ENCODE data around the gene PCDHGC3.

PCDHGC3 gene

DNA sequence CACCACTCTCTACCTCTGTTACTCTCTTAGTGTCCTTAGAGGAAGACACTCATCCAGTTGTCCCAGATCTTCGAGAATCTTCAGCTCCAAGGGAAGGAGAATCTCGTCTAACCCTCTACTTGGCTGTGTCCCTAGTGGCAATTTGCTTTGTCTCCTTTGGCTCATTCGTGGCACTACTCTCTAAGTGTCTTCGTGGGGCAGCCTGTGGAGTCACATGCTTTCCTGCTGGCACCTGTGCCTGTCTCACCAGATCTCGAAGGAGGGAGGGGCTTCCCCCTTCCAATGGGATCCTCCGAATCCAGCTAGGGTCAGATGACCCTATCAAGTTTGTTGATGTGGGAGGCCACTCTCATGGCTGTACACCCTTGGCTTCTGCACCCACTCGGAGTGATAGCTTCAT, 11.4 kb downstream of the PCDHGC3 start:
- Mint-ChIP-seq H3K9me3 (peaks cover 46% of the 10 kb centered on the region), H3K27ac (no peak overlapping the region), H3K27me3 (ENCODE audit: low read depth) (no peaks in the 10 kb centered on the region), H3K4me1 (peaks cover 36% of the 10 kb centered on the region), H3K36me3 (ENCODE audit: low read depth) (peaks cover 85% of the 10 kb centered on the region), H3K4me3 (peak overlapping the region; percentile 48 to 73 (median 64))
- TF ChIP-seq, protein P1, sequence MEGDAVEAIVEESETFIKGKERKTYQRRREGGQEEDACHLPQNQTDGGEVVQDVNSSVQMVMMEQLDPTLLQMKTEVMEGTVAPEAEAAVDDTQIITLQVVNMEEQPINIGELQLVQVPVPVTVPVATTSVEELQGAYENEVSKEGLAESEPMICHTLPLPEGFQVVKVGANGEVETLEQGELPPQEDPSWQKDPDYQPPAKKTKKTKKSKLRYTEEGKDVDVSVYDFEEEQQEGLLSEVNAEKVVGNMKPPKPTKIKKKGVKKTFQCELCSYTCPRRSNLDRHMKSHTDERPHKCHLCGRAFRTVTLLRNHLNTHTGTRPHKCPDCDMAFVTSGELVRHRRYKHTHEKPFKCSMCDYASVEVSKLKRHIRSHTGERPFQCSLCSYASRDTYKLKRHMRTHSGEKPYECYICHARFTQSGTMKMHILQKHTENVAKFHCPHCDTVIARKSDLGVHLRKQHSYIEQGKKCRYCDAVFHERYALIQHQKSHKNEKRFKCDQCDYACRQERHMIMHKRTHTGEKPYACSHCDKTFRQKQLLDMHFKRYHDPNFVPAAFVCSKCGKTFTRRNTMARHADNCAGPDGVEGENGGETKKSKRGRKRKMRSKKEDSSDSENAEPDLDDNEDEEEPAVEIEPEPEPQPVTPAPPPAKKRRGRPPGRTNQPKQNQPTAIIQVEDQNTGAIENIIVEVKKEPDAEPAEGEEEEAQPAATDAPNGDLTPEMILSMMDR (IDR thresholded peaks at IDR 0.05; ENCODE audit: unreplicated experiment in 3 of 3): no peak

DNA sequence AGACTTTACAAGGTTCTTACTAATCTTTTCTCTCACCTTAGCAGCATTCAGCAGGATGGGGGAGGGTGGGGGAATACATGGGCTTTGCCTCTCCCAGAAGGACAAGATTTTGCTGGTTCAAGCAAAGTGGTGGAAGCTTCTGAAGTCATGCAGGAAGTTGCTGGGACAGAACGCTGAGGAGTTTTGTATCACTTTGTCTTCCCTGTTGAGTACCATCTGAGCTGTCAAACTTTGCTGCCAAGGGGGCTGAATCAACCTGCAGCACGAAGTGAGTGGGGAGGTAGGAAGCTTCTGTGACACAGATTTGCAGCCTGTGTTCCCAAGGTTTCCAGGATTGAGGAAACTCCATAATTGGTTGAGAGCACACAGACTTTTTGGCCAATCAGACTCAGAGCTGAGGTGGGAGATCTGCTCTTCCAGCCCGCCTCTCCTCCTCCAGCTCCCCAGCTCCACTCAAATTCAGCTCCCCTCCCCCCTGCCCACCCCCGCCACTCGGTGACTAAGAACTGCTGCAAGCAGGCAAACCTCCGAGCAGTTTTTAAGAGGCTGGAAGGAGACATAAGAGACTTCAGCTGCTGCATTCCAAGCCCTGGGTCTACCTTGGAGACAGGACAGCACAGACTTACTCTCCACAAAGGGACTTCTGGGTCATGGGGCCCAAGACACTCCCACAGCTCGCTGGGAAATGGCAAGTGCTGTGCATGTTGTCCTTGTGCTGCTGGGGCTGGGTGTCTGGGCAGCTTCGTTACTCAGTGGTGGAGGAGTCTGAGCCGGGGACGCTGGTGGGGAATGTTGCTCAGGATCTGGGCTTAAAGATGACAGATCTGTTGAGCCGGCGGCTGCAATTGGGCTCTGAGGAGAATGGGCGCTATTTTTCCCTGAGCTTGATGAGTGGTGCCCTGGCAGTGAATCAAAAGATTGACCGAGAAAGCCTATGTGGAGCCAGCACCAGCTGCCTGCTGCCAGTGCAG, 13.1 kb downstream of the PCDHGC3 start, which contains the start of gene PCDHGC5:
Gene PCDHGC5, plus strand, starts transcription at position 491 of the 971 bp plus-strand sequence. Its CDS starts 160 bp downstream, at position 651.
- Mint-ChIP-seq H3K27ac (peak within 1 kb of the TSS in 2 of 3 experiments; percentile 13 to 22), H3K4me1 (peaks cover 31% of the 10 kb centered on the region), H3K4me3 (no peak within 1 kb of the TSS), H3K9me3 (peaks cover 38% of the 10 kb centered on the region), H3K36me3 (ENCODE audit: low read depth) (peaks cover 87% of the 10 kb centered on the region), H3K27me3 (ENCODE audit: low read depth) (no peaks in the 10 kb centered on the region)
- TF ChIP-seq, protein P1 (IDR thresholded peaks at IDR 0.05; ENCODE audit: unreplicated experiment in 3 of 3): no peak

DNA sequence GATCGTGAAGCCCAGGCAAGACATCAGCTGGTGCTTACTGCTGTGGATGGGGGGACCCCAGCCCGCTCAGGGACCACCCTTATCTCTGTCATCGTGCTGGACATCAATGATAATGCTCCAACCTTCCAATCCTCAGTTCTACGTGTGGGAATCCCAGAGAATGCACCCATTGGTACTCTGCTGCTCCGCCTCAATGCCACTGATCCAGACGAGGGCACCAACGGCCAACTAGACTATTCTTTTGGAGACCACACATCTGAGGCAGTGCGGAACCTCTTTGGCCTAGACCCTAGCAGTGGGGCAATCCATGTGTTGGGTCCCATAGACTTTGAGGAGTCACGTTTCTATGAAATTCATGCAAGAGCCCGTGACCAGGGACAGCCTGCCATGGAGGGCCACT, 14.1 kb downstream of the PCDHGC3 start:
- Mint-ChIP-seq H3K27ac (no peak overlapping the region), H3K4me3 (no peak overlapping the region), H3K27me3 (ENCODE audit: low read depth) (no peaks in the 10 kb centered on the region), H3K36me3 (ENCODE audit: low read depth) (peaks cover 81% of the 10 kb centered on the region), H3K4me1 (peaks cover 33% of the 10 kb centered on the region), H3K9me3 (peaks cover 38% of the 10 kb centered on the region)
- TF ChIP-seq, protein P1 (IDR thresholded peaks at IDR 0.05; ENCODE audit: unreplicated experiment in 3 of 3): no peak

DNA sequence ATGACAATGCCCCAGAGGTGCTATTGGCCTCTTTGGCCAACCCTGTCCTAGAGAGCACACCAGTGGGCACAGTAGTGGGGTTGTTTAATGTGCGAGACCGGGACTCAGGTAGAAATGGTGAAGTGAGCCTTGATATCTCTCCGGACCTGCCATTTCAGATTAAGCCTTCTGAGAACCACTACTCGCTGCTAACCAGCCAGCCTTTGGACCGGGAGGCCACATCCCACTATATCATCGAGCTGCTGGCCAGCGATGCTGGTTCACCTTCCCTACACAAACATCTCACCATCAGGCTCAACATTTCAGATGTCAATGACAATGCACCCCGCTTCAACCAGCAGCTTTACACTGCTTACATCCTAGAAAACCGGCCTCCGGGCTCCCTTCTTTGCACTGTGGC, 14.5 kb downstream of the PCDHGC3 start:
- TF ChIP-seq, protein P1 (IDR thresholded peaks at IDR 0.05; ENCODE audit: unreplicated experiment in 3 of 3): no peak
- Mint-ChIP-seq H3K4me1 (peaks cover 32% of the 10 kb centered on the region), H3K27me3 (ENCODE audit: low read depth) (no peaks in the 10 kb centered on the region), H3K4me3 (no peak overlapping the region), H3K27ac (no peak overlapping the region), H3K9me3 (peaks cover 38% of the 10 kb centered on the region), H3K36me3 (ENCODE audit: low read depth) (peaks cover 77% of the 10 kb centered on the region)

DNA sequence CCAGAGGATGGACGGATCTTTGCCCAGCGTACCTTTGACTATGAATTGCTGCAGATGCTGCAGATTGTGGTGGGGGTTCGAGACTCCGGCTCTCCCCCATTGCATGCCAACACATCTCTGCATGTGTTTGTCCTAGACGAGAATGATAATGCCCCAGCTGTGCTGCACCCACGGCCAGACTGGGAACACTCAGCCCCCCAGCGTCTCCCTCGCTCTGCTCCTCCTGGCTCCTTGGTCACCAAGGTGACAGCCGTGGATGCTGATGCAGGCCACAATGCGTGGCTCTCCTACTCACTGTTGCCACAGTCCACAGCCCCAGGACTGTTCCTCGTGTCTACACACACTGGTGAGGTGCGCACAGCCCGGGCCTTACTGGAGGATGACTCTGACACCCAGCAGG, 15.0 kb downstream of the PCDHGC3 start:
- Mint-ChIP-seq H3K27ac (no peak overlapping the region), H3K27me3 (ENCODE audit: low read depth) (no peaks in the 10 kb centered on the region), H3K4me3 (no peak overlapping the region), H3K4me1 (peaks cover 35% of the 10 kb centered on the region), H3K9me3 (peaks cover 36% of the 10 kb centered on the region), H3K36me3 (ENCODE audit: low read depth) (peaks cover 72% of the 10 kb centered on the region)
- TF ChIP-seq, protein P1 (IDR thresholded peaks at IDR 0.05; ENCODE audit: unreplicated experiment in 3 of 3): no peak
